GM21737 (cell line): Measurements from ENCODE around the gene SLC23A3.
"Not testable (repeated sequence)": the region's sequence is repeated elsewhere in the genome, so short reads cannot be mapped to it uniquely, and the experiment has no call there.

Experiments
- ATAC-seq: cut with Tn5 transposase; IDR thresholded peaks from one replicate; pipeline ENCODE4 v1.9.1; 2021; ENCODE audit warnings: mild to moderate bottlenecking, moderate library complexity; ENCODE audit not compliant: unreplicated experiment

SLC23A3 gene

DNA sequence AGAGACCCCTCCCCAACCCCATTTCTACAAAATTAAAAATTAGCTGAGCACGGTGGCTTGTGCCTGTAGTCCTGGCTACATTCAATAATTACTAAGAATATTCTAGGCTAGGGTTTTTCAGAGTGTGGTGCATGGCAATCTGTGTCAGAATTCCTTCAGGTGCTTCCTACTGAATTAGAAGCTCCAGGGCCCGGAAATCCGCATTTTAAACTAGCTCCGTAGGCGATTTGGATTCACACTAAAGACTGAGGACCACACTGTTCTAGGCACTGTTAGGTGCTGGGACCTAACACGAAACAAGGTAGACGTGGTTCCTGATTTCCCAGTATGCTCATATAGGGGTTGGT, 36.1 kb upstream of the SLC23A3 start:
- ATAC-seq = no peak

DNA sequence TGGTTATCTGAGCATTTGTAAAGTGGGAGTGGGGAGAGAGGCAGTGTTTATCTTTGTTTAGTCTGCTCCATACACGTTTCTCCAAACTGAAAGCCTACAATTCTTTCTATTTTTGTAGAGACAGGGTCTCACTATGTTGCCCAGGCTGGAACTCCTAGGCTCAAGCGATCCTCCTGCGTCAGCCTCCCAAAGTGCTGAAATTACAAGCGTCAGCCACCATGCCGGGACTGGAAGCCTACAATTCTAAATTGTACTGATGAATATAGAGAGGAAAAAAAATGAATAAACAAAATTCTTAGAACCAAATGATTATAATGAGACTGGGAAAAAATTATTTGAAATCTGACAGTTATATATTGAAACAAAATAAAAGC, 35.3 kb upstream of the SLC23A3 start:
- no peak for ATAC-seq

DNA sequence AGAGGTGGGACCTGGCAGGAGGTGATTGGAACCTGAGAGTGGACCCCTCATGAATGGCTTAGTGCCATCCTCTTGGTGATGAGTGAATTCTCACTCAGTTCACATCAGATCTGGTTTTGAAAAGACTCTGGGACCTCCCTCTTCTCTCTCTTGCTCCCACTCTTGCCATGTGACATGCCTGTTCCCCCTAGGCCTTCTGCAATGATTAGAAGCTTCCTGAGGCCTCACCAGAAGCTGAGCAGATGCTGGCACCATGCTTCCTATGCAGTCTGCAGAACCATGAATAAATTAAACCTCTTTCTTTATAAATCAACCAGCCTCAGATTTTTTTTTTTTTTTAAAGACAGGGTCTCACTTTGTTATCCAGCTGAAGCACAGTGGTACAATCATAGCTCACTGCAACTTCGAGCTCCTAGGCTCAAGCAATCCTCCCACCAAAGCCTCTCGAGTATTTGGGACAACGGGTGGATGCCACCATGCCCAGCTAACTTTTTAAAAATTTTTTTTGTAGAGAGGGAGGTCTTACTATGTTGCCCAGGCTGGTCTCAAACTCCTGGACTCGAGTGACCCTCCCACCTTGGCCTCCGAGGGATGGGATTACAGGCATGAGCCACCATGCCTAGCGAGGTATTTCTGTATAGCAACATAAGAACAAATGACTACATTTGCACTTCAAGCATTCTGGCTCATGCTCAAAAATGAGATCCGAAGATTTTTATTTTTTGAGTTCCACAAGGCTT, 34.8 kb upstream of the SLC23A3 start:
- ATAC-seq = no peak

DNA sequence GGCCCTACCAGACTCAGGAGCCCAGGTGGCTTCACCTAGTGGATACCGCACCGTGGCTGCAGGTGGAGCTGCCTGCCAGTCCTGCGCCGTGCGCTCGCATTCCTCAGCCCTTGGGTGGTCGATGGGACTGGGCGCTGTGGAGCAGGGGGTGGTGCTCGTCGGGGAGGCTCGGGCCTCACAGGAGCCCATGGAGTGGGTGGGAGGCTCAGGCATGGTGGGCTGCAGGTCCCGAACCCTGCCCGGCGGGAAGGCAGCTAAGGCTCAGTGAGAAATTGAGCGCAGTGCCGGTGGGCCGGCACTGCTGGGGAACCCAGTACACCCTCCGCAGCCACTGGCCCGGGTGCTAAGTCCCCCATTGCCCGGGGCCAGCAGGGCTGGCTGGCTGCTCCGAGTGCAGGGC, 31.5 kb upstream of the SLC23A3 start:
- ATAC-seq = not testable (repeated sequence)

DNA sequence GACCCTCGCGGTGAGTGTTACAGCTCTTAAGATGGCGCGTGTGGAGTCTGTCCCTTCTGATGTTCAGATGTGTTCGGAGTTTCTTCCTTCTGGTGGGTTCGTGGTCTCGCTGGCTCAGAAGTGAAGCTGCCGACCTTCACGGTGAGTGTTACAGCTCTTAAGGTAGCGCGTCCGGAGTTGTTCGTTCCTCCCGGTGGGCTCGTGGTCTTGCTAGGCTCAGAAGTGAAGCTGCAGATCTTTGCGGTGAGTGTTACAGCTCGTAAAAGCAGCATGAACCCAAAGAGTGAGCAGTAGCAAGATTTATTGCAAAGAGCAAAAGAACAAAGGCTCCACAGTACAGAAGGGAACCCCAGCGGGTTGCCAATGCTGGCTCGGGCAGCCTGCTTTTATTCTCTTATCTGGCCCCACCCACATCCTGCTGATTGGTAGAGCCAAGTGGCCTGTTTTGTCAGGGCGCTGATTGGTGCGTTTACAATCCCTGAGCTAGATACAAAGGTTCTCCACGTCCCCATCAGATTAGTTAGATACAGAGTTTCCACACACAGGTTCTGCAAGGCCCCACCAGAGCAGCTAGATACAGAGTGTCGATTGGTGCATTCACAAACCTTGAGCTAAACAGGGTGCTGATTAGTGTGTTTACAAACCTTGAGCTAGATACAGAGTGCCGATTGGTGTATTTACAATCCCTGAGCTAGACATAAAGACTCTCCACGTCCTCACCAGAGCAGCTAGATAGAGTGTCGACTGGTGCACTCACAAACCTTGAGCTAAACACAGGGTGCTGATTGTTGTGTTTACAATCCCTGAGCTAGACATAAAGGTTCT, 30.9 kb upstream of the SLC23A3 start:
- ATAC-seq = not testable (repeated sequence)

DNA sequence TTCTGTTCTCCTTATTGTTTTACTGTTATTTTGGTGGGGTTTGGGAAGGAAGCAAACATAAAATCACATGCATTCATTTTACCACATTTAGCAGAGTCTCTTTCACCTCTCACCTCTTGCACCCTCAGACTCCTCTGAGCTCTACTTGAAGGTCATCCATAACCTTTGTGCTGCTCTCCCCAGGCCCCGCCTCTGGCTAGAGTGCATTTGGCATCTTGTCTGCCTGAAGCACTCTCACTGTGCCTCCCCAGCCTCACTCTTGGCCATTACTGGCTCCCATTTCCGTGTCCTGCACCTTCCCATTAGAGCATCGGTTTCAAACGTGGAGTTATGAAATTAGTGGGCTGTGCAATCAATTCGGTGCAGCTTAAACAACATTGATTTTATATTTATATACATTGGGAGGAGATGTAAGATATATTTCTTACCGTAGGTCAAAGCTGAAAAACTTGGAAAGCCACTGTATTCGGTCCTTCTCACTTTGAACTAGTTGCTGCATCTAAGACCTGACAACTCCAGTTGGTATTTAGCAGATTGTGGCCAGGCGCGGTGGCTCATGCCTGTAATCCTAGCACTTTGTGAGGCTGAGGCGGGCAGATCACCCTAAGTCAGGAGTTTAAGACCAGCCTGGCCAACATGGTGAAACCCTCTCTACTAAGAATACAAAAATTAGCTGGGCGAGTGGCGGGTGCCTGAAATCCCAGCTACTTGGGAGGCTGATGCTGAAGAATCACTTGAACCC, 29.8 kb upstream of the SLC23A3 start:
- no peak for ATAC-seq

DNA sequence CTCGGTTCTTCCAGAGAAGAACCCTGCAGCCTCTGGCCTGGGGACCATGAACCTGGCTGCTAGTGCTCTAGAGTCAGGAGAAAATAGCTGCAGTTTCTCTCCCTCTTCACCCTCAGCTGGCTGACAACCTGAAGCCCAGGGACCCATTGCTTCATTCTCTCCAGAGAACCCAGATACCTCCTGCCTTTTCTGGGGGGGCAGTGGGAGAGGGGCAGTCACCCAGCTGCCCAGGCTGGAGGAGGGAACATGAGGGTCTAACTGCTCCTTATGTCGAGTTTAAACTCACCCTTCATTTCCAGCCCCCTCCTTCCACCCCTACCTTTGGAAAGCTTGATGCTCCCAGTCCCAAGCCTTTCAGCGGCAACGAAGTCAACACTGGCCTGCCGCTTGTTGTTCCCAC, 29.1 kb upstream of the SLC23A3 start:
- ATAC-seq = no peak

DNA sequence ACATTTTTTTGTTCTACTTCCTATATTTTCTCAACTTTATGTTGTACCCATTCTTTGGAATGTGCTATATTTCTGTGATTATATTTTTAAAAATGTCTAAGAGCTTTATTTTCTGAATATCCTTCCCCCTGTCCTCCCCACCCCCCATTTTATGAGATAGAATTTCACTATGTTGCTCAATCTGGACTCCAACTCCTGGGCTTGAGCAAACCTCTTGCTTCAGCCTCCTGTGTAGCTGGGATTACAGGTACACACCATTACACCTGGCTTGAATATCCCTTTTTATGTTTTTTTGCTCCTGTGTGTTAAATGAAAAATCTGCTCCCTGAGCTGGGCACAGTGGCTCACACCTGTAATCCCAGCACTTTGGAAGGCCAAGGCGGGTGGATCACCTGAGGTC, 27.6 kb upstream of the SLC23A3 start:
- ATAC-seq = no peak

DNA sequence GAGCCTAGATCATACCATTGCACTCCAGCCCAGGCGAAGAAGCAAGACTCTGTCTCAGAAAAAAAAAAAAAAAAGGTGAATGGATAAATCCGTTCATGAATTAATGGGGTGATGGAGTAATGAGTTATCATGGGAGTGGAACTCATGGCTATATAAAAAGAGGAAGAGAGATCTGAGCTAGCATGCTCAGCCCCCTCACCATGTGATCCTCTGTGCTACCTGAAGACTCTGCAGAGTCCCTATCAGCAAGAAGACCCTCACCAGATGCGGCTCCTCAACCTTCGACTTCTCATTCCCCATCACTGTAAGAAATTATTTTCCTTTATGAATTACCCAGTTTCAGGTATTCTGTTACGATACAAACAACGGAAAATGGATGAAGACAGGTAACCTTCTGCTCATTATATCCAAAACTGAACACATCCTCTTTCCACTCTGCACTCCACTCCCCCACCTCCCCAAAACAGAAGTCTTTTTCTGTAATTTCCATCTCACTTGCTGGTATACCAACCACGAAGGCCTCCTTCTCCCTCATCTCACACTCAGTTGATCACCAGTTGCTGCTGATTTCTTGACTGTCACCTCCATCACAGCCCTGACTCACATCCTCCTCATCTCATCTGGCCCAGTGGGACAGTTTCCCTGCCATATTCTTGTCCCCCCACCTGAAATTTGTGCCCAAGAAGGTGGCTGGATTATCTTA, 17.1 kb upstream of the SLC23A3 start:
- ATAC-seq = no peak

DNA sequence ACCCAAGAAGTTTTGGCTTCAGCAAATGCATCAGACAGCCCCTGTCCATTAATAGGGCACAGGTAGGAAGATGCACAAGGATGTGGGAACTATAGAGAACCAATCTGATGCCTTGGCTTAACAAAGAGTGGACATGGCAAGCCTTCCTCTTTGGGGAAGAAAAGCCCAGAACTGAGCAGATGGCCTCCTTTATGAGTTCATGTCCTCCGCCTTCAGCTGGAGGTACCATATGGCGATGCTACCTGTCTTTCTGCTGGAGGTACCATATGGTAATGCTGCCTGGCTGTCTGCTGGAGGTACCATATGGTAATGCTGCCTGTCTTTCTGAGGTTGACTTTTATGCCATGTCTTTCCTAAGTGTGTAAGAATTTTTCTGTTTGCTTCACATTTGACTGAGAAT, 14.3 kb upstream of the SLC23A3 start:
- no peak for ATAC-seq

DNA sequence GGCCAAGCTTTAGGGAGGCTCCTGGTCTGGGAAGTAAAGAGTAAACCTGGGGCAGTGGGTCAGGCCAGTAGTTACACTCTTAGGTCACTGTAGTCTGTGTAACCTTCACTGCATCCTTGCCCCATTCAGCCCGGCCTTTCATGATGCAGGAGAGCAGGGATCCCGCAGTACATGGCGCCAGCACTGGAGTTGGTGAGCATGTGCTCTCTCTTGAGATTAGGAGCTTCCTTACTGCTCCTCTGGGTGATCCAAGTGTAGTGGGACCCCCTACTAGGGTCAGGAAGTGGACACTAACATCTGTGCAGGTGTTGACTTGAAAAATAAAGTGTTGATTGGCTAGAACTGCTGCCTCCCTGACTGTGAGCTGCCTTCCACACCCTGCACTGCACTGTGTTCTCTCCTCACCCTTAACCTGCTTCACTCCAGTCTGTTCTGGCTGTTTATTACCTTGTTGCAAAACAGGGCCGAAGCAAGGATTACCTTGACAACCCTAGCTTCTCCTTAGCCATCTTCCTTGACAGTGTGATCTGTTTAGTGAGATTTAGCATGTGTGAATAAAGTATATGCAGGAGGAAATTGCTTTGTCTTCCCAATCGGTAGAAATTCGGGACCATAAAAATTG, 13.4 kb upstream of the SLC23A3 start:
- ATAC-seq = no peak

DNA sequence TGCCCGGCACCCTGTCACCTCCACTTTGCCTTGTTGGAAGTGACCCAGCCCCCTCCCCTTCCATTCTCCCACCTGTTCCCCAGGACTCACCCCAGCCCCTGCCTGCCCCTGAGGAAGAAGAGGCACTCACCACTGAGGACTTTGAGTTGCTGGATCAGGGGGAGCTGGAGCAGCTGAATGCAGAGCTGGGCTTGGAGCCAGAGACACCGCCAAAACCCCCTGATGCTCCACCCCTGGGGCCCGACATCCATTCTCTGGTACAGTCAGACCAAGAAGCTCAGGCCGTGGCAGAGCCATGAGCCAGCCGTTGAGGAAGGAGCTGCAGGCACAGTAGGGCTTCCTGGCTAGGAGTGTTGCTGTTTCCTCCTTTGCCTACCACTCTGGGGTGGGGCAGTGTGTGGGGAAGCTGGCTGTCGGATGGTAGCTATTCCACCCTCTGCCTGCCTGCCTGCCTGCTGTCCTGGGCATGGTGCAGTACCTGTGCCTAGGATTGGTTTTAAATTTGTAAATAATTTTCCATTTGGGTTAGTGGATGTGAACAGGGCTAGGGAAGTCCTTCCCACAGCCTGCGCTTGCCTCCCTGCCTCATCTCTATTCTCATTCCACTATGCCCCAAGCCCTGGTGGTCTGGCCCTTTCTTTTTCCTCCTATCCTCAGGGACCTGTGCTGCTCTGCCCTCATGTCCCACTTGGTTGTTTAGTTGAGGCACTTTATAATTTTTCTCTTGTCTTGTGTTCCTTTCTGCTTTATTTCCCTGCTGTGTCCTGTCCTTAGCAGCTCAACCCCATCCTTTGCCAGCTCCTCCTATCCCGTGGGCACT, 12.7 kb upstream of the SLC23A3 start:
- no peak for ATAC-seq

DNA sequence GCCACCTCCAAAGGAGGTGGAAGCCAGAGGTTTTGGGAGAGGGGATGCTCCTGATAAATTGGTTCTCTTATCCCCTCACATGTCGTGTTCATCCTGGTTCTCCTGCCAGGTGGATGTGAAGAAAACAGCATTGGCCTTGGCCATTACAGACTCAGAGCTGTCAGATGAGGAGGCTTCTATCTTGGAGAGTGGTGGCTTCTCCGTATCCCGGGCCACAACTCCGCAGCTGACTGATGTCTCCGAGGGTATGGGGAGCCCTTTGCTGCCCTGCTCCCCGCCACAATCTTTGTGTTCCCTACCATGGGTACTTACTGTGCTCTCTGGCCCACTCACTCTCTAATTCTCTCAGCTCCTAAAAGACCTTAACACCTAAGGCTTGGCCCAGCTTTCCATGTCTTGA, 11.7 kb upstream of the SLC23A3 start:
- no peak for ATAC-seq

DNA sequence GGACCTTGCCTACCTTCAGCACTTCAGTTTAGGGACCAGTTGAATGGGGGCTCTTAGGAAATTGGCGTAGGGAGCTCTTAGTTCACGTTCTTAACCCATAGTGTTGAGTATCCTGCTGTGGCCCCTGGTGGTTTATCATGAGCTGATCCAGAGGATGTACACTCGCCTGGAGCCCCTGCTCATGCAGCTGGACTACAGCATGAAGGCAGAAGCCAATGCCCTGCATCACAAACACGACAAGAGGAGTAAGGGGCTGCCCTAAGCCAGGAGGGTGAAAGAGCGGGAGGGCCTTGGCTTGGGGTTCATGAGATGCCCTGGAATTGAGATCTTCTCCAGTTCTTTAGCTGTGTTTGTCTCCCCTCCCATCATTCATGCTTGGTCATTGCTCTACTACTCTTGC, 11.1 kb upstream of the SLC23A3 start:
- no peak for ATAC-seq

DNA sequence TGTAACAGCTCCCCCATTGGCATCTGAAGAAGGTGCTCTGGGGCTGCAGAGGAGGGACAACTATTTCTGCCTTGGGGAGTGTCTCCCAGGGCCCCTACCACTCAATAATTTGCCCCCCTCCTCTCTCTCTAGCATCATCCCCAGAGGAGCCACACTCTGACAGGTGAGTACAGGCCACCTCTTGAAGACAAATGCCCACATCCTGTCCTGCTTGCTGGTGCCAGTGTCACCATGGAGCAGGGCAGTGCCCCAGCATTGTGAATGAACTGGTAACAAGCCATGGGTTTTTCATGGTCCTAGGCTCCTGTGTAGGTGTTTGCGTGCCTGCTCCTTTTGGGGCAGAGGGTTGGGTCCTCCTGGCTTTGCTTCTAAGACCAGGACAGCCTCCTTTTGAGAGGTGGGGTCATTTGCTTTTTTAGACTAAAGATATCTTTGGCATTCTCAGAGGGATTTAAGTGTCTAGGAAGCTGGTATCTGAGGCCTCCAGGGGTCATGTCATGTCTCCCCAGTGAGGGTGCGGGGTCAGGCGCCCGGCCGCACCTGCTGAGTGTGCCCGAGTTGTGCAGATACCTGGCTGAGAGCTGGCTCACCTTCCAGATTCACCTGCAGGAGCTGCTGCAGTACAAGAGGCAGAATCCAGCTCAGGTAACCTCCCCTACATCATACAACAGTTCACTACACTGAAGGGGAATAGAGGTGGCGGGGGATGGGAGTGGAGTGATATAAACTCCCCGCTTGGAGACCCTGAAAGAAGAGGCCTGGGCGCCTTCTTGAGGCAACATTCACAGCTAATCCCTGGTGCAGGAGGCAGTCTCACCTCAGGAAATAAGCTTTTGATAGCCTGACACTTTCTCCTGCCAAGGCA, 10.0 kb upstream of the SLC23A3 start:
- ATAC-seq = no peak

DNA sequence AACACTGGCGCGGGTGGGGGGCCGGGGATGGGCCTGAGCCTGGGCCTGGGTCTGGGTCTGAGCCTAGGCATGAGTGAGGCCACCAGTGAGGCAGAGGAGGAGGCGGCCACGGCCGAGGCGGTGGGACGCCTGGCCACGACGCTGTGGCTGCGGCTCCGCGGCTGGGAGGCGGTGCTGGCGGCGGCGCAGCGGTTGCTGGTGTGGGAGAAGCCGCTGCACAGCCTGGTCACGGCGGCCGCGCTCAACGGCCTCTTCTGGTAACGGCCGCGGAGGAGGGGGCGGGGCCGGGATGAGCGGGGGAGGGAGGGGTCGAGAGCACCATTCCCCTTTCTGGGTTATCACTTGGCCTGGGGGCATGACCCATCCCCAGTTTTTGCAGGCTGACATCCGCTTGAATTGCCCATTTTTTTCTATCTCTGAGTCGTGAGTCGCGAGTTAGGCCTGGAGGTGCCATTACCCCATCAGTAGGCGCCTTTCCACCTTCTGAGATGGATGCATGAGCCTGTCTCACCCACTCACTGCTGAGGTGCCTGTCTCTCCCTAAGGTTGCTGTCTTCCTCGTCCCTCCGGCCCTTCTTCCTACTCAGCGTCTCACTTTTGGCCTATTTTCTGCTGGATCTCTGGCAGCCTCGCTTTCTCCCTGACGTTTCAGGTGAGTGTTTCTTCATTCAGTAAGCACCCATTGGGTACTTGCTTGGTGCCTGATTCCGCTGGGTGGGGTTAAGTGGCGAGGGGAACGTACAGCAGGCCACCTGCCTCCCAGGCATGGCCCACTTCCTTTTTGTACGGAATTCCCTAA, 8.7 kb upstream of the SLC23A3 start:
- ATAC-seq = peak; percentile 13

DNA sequence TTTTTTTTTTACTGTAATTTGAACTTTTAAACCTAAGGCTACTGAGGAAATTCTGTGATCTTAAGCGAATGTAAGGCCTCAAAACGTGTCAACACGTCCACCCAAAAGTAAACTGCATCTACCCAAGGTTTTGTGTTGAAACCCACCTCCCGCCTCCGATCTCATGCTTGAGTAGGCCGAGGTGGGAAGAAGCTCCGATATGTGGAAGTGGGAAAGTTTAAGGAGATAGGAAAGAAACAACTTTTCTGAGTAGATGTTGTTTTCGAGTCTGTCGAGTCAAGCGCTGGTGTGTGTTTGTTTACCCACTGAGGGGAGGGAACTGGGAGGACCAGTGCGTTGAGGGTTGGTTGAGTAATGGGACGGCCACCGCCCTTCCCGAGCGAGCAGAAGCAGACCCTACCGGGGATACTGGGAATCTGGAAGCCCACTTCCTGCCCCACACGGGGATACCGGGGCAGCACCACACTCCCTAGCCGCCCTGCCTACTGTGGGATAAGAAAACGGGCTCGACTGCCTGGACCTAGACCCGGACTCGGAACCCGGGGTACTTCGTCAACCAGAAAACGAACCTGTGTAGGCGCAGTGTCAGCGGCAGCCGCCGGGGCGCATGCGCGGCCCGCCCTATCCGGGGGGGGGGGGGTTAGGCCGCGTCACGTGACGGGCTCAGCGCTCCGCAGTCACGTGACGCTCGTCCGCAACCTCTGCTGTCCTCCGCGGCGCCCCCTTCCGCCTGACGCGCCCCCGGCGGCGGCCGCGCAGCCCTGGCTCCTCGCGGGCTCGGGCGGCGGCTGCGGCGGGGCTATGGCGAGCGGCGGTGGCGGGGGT, 7.9 kb upstream of the SLC23A3 start, which contains the start of gene RETREG2:
Gene RETREG2, plus strand, starts transcription at position 724 of the 825 bp plus-strand sequence. Its CDS starts 78 bp downstream, at position 802.
- peak; percentile 39 for ATAC-seq
